ENCODE data around the gene TIMELESS. TPM values are rescaled to one million over a fixed set of nuclear protein-coding genes. Genes with fewer than 3 reads are reported as not detected.
A peak's percentile ranks its signal among the peaks of the same experiment; 100 is the strongest.

Gene TIMELESS
- total RNA-seq, 2 experiments from 2014 or later: 46.5 to 103 TPM

DNA sequence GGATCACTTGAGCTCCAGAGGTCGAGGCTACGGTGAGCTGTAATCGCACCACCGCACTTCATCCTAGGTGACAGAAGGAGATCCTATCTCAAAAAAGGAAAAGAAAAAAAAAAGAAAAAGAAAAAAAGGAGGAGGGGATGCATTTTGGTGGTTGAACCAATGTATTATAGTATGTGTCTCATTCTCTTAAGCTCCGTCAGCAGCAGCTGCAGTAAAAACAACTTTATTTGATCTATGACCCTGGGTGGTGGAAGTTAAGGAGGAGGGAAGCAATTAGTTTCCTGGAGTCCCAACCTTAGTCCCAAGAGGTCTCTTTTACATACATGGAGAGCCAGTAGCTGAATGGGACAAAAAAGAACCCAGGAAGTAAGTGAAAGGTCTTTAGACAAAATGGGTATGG lies 59.8 kb downstream of the TIMELESS start:
- H3K9me3 ChIP-seq (ENCODE audit: low read length): 0 out of 2 replicates have a peak, but pooled peaks cover 8% of the 10 kb centered on the region
- intact Hi-C loops (cut with micrococcal nuclease; ENCODE audit: unreplicated experiment): no loop called here
- DNase-seq (ENCODE audit: low spot score): no peak
- no peaks in the 10 kb centered on the region for H3K4me1 ChIP-seq (ENCODE audit: insufficient read depth, low read length, poor library complexity, severe bottlenecking)
- no peak overlapping the region for H2AFZ ChIP-seq (ENCODE audit: low read length)
- H3K36me3 ChIP-seq (ENCODE audit: insufficient read depth, low read length): no peaks in the 10 kb centered on the region
- no peaks in the 10 kb centered on the region for H4K20me1 ChIP-seq (ENCODE audit: insufficient read depth, low read length)
- POLR2A ChIA-PET: interaction anchor here (0.8 to 2.0 kb wide), 2 partner anchors 11 to 52 kb away, joined by 4 to 11 read pairs; no protein-coding TSS in a partner anchor
- H3K27ac ChIP-seq (ENCODE audit: low read depth, low read length, poor library complexity, severe bottlenecking): no peak overlapping the region
- H3K4me2 ChIP-seq (ENCODE audit: low read length): no peak overlapping the region
- no peaks in the 10 kb centered on the region for H3K79me2 ChIP-seq (ENCODE audit: insufficient read depth, low read depth, low read length)
- no peak overlapping the region for H3K4me3 ChIP-seq (ENCODE audit: low read depth, low read length, poor library complexity, severe bottlenecking)
- H3K9me2 ChIP-seq (ENCODE audit: insufficient read depth, low read length): no peaks in the 10 kb centered on the region
- TF ChIP-seq, protein P1, sequence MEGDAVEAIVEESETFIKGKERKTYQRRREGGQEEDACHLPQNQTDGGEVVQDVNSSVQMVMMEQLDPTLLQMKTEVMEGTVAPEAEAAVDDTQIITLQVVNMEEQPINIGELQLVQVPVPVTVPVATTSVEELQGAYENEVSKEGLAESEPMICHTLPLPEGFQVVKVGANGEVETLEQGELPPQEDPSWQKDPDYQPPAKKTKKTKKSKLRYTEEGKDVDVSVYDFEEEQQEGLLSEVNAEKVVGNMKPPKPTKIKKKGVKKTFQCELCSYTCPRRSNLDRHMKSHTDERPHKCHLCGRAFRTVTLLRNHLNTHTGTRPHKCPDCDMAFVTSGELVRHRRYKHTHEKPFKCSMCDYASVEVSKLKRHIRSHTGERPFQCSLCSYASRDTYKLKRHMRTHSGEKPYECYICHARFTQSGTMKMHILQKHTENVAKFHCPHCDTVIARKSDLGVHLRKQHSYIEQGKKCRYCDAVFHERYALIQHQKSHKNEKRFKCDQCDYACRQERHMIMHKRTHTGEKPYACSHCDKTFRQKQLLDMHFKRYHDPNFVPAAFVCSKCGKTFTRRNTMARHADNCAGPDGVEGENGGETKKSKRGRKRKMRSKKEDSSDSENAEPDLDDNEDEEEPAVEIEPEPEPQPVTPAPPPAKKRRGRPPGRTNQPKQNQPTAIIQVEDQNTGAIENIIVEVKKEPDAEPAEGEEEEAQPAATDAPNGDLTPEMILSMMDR (conservative IDR thresholded peaks at IDR 0.05; ENCODE audit: low read length): no peak
- no peak for TF ChIP-seq EZH2phosphoT487 (IDR thresholded peaks at IDR 0.05; ENCODE audit: borderline replicate concordance, low read depth, low read length)
- CTCF ChIA-PET (ENCODE audit: unreplicated experiment): no interaction called here
- no TSS peak for BruUV-seq (replicated peaks)

DNA sequence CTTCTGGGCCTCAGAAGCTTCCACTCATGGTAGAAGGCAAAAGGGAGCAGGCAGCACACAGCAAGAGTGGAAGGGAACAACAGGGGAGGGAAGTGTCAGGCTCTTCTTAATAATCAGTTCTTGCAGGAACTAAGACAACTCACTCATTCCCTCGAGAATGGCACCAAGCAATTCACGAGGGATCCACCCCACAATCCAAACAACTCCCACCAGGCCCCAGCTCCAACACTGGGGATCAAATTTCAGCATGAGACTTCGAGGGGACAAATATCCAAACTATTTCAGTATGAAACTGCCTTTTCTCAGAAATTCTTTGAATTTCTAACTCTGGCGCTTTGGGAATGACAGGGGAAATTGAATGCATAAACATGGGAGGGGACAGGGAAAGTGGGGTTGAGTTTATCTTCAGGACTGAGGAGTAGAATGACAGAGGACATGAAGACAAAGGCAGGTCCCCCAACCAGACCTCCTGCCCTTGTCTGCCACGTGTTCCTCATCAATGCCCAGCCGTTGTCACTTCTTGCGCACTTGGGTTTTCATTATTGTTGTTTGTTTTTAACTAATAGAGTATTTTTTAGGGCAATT lies 62.0 kb downstream of the TIMELESS start:
- Histone ChIP-seq H3K9me3 (ENCODE audit: low read length) (no peaks in the 10 kb centered on the region), H4K20me1 (ENCODE audit: insufficient read depth, low read length) (no peaks in the 10 kb centered on the region), H3K36me3 (ENCODE audit: insufficient read depth, low read length) (no peaks in the 10 kb centered on the region), H3K4me3 (ENCODE audit: low read depth, low read length, poor library complexity, severe bottlenecking) (no peak overlapping the region), H3K9me2 (ENCODE audit: insufficient read depth, low read length) (no peaks in the 10 kb centered on the region), H3K79me2 (ENCODE audit: insufficient read depth, low read depth, low read length) (no peaks in the 10 kb centered on the region), H3K4me1 (ENCODE audit: insufficient read depth, low read length, poor library complexity, severe bottlenecking) (no peaks in the 10 kb centered on the region), H3K27ac (ENCODE audit: low read depth, low read length, poor library complexity, severe bottlenecking) (no peak overlapping the region), H2AFZ (ENCODE audit: low read length) (0 out of 2 replicates have a peak overlapping the region, but pooled peaks have one; percentile 2), H3K4me2 (ENCODE audit: low read length) (no peak overlapping the region)
- intact Hi-C loops (cut with micrococcal nuclease; ENCODE audit: unreplicated experiment): no loop called here
- TF ChIP-seq, protein P1 (conservative IDR thresholded peaks at IDR 0.05; ENCODE audit: low read length): no peak
- no peak for TF ChIP-seq EZH2phosphoT487 (IDR thresholded peaks at IDR 0.05; ENCODE audit: borderline replicate concordance, low read depth, low read length)
- CTCF ChIA-PET (ENCODE audit: unreplicated experiment): interaction anchor here (0.5 kb wide), 1 partner anchor 132 kb away, joined by 3 read pairs; no protein-coding TSS in a partner anchor
- POLR2A ChIA-PET: interaction anchor here (0.6 to 2.1 kb wide), 3 partner anchors 10 to 49 kb away, joined by 3 to 12 read pairs (median 4); partner anchors contain the start of gene IL23A
- BruUV-seq (replicated peaks): no TSS peak
- DNase-seq (ENCODE audit: low spot score): no peak

DNA sequence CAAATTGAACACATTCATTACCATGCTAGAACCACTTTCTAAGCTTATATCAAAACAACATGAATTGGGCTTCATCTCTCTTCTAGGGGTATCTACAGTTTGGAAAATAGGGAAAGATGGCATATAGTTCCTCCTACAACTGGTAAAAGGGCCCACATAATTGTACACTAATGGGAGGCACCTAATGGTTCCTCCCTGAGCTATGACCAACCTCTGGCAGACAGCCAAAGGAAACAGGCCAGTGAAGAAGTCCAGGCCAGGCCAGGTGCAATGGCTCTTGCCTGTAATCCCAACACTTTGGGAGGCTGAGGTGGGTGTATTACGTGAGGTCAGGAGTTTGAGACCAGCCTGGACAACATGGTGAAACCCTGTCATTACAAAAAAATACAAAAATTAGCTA lies 63.4 kb downstream of the TIMELESS start:
- intact Hi-C loops (cut with micrococcal nuclease; ENCODE audit: unreplicated experiment): no loop called here
- TF ChIP-seq EZH2phosphoT487 (IDR thresholded peaks at IDR 0.05; ENCODE audit: borderline replicate concordance, low read depth, low read length): no peak
- TF ChIP-seq, protein P1 (conservative IDR thresholded peaks at IDR 0.05; ENCODE audit: low read length): no peak
- no peaks in the 10 kb centered on the region for H3K9me2 ChIP-seq (ENCODE audit: insufficient read depth, low read length)
- H3K4me3 ChIP-seq (ENCODE audit: low read depth, low read length, poor library complexity, severe bottlenecking): no peak overlapping the region
- no peak overlapping the region for H2AFZ ChIP-seq (ENCODE audit: low read length)
- CTCF ChIA-PET (ENCODE audit: unreplicated experiment): no interaction called here
- no peaks in the 10 kb centered on the region for H3K36me3 ChIP-seq (ENCODE audit: insufficient read depth, low read length)
- no peaks in the 10 kb centered on the region for H3K79me2 ChIP-seq (ENCODE audit: insufficient read depth, low read depth, low read length)
- no peak overlapping the region for H3K27ac ChIP-seq (ENCODE audit: low read depth, low read length, poor library complexity, severe bottlenecking)
- H4K20me1 ChIP-seq (ENCODE audit: insufficient read depth, low read length): no peaks in the 10 kb centered on the region
- POLR2A ChIA-PET: interaction anchor here (0.7 to 2.1 kb wide), 4 partner anchors 9 to 122 kb away, joined by 3 to 12 read pairs (median 4); partner anchors contain the start of genes IL23A and STAT2
- BruUV-seq (replicated peaks): no TSS peak
- H3K9me3 ChIP-seq (ENCODE audit: low read length): no peaks in the 10 kb centered on the region
- no peak overlapping the region for H3K4me2 ChIP-seq (ENCODE audit: low read length)
- H3K4me1 ChIP-seq (ENCODE audit: insufficient read depth, low read length, poor library complexity, severe bottlenecking): no peaks in the 10 kb centered on the region
- no peak for DNase-seq (ENCODE audit: low spot score)

Measured in OCI-LY7 (cell line).